NOMO-1 treated with DMSO at 0.1 percent for 48 hours (cell line): ENCODE measurements around the gene CCL4.
A peak's percentile ranks its signal among the peaks of the same experiment; 100 is the strongest.
"Not testable (repeated sequence)": the region's sequence is repeated elsewhere in the genome, so short reads cannot be mapped to it uniquely, and the experiment has no call there.

ENCODE experiments used
- DNase-seq: peaks from one replicate; lab custom pipeline; 2025; ENCODE audit not compliant: unreplicated experiment; lab: John Stamatoyannopoulos, UW

Gene CCL4

DNA sequence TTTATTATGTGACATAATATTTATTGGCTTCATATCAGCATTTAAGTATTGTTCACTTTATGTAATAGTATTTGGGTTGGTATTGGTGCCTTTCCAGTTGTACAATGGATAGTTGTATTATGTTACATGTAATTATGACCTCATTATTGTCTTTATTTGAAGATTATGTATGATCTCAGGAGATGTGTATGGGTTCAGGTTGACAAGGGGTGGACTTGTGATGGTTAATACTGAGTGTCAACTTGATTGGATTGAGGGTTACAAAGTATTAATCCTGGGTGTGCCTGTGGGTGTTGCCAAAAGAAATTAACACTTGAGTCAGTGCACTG, 12.0 kb downstream of the CCL4 start:
- not testable (repeated sequence) for DNase-seq

GRCh38 chr17:36117505-36118382, 14.1 kb downstream of the CCL4 start:
- DNase-seq = no peak

DNA sequence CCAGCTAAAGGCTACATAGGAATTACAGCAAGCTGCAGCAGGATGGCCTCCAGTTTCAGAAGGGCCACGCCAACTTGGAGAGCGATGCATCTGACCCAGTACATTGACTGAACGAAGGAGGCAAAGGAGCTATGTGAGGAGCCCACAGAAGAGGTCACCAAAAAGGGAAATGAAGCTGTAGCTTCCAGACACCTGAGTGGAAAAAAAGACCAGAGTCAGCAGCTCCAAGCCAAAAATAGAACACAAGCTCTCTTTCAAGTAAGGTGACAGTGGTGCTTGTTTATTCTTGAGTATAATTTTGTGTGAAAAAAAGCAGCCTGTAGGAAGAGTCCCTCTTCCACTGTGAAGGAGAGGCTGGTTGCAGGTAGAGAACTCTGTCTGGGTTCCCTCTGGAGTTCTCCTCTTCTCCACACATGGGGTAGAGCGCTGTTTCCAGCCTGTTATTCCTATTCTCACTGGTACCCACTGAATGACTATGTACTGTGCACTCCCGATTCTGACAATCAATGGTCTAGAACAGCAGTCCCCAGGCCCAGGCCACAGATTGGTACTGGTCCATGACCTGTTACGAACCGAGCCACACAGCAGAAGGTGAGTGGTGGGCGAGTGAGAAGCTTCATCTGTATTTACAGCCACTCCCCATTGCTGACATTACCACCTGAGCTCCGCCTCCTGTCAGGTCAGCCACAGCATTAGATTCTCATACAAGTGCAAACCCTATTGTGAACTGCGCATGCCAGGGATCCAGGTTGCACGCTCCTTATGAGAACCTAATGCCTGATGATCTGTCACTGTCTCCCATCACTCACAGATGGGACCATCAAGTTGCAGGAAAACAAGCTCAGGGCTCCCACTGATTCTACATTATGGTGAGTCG, 15.1 kb downstream of the CCL4 start:
- no peak for DNase-seq

GRCh38 chr17:36120221-36120620, 16.6 kb downstream of the CCL4 start:
- no peak for DNase-seq

DNA sequence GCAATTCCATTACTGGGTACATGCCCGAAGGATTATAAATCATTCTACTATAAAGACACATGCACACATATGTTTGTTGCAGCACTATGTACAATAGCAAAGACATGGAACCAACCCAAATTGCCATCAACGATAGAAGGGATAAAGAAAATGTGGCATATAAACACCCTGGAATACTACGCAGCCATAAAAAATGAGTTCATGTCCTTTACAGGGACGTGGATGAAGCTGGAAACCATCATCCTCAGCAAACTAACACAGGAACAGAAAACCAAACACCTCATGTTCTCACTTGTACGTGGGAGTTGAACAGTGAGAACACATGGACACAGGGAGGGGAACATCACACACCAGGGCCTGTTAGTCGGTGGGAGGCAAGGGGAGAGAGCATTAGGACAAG, 17.5 kb downstream of the CCL4 start:
- DNase-seq = not testable (repeated sequence)

DNA sequence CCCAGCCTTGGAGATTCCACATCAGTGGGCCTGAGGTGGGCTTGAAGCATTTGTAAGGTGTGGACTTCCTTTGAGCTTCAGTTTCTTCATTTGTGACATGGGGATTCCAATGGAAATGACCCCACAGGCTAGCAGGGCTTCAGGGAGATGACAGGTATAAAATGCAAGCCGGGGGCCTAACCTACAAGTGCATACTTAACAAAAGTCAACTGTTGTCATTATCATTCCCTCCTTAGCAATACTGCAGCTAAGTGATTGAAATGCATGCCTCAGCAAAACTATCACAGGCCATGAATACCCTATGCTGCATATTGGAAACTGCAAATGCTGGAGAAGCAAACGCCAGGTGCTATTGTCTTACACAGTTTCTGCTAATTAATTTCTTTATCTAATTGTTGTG, 19.8 kb downstream of the CCL4 start:
- DNase-seq = no peak

DNA sequence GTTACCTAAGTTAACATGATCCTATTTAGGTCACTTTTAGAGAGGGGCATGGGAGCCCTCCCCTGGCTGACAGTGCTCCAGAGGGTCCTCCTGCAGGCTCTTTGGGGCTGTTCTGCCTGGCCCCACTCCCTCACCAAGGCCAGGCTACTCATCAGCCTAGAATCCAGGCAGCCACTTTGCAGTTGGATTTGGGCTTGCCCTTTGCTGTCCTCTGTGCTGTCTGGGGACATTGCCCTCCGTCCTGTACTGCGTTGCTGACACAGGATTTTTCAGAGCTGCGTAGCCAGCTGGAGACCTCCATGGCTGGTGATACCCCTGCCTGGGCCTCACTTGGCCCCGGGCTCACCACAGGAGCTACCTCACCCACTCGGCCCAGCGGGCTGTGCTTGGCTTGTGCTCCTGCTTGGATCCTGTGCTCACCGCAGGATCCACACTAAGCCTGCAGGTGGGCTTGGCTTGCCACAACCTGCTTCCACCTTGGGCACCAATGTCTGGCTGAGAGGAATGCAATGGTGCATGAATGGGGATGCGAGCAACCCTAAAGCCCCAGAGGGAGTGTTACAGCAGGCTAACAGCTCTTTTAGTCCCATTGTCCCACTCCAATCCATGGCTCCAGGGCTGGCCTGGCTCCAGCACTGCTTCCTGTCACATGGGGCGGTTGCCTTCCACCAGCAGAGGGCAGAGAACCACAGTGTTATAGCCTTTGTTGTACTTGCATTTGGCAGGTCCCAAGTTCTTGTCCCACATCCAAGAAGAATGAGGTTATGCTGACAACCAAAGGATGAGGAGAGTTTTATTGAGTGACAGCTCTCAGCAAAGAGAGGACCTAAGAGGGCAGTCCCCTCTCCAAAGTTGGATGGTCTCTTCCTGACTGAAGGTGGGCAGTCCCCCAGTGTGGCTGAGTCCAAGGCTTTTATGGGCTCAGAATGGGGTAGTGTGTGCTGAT, 21.5 kb downstream of the CCL4 start:
- DNase-seq = no peak

- no peak for DNase-seq
Observed at GRCh38 chr17:36127199-36127893, 23.7 kb downstream of the CCL4 start.

DNA sequence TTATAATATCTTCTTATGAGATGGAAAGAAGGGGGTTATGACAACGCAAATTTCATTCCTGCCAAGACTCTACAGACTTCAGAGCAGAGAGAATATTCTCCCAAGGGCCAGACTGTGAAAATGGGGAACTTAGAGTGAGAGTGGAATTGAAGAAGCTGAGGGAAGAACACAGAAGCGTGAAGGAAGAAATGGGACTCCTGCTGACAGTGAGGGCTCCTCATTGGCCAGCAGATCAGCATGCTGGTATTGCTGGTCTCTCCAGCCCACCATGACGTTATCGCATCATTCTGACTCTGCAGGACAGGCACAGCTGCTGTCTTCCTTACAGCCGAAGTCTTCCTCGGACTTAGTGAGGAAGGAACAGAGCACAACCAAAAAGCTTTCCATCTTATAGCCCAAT, 24.3 kb downstream of the CCL4 start:
- peak; percentile 61 for DNase-seq

GRCh38 chr17:36128411-36128978, 24.9 kb downstream of the CCL4 start:
- no peak for DNase-seq

GRCh38 chr17:36129616-36130015, 26.0 kb downstream of the CCL4 start:
- DNase-seq = no peak

DNA sequence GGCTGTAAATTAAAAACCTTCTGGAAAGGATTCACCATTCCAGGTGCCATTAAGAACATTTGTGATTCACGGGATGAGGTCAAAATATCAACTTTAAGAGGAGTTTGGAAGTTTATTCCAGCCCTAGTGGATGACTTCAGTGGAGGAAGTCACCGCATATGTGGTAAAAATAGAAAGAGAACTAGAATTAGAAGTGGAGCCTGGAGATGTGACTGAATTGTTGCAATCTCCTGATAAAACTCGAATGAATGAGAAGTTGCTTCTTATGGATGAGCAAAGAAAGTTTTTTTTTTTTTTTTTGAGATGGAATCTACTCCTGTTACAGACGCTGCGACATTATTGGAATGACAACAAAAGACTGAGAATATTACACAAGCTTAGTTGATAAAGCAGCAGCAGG, 26.7 kb downstream of the CCL4 start:
- DNase-seq = peak; percentile 18

- DNase-seq = peak; percentile 89
Observed at GRCh38 chr17:36131421-36131820, 27.8 kb downstream of the CCL4 start.

- no peak for DNase-seq
Observed at GRCh38 chr17:36131931-36132330, 28.3 kb downstream of the CCL4 start.

- no peak for DNase-seq
Observed at GRCh38 chr17:36132421-36132831, 28.8 kb downstream of the CCL4 start.

DNA sequence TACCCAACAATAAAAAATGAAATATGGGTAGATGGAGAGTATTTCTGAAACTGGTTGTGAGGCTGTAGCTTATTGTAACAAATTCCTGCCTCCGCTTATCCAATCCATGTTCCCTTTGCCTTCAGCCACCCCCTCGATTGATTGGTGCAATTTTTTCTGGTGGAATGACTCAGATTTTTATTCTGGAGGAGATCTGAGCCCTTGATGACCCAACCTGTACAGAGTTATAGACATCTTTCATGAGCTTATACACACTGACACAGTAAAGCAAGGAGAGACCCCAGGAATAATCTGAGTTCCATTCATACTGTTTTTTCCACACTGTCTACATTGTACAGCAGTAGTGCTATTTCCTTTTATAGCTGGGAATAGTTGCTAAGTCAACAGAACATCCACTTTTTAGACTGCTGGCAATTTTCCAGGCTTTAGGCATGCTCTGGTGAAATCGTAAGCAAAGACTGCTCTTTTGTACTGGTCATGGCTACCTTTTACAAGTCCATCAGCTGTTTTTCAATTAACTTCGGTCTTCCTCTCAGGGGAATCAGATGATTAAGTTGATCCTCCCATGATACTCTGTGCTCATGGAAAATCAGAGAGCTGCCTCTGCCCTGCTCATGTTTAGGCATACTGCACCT, 30.1 kb downstream of the CCL4 start:
- no peak for DNase-seq

DNA sequence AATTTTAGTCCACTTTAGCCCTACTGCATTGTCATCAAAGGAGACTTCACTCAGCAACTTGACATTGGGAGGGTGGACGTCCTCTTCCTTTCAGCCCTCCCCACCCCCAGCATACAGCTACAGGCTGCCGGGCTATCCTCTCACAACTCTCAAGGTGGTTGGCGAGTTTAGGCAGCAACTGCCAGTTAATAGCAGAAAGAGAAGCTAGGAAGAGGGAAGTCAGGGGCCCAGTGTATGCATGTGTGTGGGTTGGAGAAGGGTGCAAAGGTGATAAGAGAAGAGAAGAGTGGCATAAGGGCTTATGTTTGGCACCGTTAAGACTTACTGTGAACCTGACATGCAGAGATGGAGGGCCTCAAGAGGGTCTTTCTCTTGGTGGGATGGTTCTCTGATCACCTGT, 31.8 kb downstream of the CCL4 start:
- DNase-seq = peak; percentile 77

GRCh38 chr17:36136036-36136435, 32.4 kb downstream of the CCL4 start:
- peak; percentile 46 for DNase-seq

- DNase-seq = no peak
Observed at GRCh38 chr17:36136439-36136838, 32.8 kb downstream of the CCL4 start.

GRCh38 chr17:36142235-36142634, 38.6 kb downstream of the CCL4 start:
- DNase-seq = no peak
